ENCODE results near the gene UFD1.

DNA sequence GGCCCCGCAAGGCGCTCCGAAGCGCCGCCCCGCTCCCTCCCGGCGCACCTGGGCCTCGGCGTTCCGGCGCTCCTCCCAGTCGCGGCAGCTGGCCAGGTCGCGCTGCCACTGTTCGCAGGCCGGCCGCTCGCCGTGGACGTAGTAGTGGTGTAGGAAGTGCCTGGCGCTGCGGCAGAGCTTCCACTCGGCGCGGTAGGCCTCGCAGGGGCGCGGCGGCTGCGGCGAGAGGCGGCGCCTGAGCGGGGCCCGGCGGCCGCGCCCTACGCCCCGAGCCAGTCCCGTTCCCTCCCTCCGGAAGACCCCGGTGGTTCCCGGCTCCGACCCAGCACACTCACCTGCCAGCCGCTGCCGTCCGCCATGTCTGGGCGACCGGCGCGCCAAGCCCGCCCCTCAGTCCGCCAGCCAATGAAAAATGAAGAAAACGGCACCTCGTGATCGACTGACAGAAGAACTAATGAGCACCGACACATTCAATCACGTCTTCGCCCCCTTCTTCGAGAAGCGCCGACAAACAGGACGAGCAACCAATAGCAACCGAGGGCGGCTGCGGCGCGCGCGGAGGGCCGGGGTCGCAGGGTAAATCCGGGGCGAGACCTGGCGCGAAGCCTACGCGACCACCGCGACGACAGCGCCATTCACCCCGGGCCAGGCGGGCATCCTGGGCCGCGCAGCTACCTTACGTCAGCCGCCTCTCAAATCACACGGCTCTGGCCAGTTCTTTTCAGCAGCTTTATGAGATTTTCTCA, 31.5 kb downstream of the UFD1 start, which contains the start of gene C22orf39:
- TF ChIP-seq POLR2A (IDR thresholded peaks at IDR 0.05; ENCODE audit: low read length) = peak; percentile 92
- no peak for TF ChIP-seq GATA1 (IDR thresholded peaks at IDR 0.05; ENCODE audit: low read depth, low read length)
